Measurements from ENCODE around the gene YAP1.

YAP1 gene

DNA sequence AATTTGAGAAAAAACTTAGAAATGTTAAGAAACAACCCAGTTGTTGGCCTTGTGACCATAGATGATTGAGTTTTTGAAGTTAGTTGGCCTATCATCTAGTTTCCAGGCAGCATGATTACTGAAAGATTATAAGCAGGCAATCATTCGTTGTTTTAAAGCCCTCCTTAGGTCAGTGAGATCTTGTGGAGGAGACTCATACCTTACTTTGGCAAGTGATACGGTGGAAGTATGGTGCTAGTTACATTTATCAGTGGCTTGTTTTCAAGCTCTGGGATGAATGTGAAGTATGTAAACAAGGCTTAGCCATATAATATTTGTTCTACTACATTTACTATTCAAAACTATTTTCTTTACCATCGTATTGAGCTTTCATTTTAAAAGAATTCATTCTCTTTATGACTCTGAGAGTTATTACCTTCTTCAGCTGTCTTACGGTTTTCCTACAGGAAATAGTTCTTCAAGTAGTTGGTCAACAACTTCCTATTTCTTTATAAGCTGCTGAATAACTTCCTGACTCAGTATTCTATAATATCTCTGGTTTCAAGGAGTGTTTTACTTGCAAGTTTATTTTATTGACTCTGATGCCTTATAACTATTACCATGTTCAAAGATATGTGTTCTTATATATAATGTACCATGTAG, 7.3 kb downstream of the YAP1 start:
- no peak for DNase-seq

DNA sequence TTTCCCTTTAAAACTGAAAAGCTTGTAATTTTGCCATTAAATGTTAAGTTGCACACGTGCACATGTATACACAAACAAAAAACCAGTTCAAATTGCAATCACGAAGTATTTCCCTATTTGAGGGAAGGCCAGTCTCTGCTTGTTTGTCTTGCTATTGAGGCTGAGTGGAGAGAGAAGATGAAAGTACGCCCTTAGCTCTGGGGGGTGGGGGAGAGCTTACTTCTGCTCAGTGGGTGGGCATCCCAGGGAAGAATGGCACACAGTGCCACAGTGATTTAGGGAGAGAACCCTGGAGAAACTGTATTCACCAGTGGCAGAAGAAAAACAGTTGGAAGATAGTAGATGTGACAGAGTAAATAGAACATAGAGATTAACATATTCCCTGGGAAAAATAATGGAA, 8.7 kb downstream of the YAP1 start:
- no peak for DNase-seq

DNA sequence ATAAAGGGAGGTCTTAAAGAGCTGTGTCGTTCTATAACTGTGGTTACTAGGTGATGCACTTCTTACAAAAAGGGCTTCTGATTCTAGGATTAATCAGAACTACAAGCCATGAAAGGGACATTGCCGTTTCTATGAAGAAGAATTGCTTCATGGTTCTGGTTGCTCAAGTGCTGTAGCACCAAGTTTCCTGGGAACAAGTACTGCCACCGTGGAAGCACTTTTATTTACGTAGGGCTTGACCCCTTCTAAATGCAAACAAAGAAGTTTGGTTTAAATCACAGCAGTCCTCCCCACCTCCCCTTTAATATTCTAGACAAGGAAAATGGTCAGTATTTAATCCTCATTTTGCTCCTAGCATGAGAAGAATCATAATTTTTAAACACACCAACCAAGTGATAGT, 9.8 kb downstream of the YAP1 start:
- no peak for DNase-seq

DNA sequence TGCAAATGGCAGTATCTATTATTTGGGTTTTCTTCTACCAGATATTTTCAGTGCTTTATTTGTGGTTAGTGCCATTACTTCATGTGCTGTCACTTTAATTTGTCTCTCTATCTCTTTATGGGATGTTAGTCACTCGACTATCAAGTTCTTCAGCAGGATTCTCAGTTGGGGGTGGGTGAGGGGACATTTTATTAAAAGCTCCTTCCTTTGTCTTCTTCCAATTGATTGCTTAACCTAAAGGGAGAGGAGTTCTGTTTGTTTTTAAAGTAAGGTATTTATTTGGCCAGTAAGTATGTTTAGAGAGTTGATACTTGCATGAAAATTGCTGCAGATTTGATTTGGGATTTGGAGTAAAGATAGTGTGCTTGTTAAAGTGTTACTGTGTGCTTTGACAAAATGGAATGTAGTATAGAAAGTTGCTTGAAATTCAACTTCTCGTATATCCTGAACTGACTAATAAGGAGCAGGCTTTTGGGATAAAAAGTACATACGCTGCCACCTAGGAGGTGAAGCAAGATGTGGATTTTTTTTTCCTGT, 10.3 kb downstream of the YAP1 start:
- no peak for DNase-seq

DNA sequence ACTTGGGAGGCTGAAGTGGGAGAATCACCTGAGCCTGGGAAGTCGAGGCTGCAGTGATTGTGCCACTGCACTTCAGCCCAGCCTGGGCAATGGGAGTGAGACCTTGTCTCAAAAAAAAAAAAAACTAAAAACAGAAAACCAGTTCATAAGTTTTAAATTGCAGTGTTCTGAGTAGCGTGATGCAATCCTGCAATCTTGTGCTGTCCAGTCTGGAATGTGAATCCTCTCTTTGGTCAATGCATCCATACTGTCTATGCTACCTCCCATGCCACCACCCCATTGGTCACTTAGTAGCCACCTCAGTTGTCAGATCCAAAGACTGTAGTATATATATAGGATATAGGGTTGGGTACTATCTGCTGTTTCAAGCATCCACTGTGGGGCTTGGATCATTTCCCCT, 11.1 kb downstream of the YAP1 start:
- DNase-seq = no peak

DNA sequence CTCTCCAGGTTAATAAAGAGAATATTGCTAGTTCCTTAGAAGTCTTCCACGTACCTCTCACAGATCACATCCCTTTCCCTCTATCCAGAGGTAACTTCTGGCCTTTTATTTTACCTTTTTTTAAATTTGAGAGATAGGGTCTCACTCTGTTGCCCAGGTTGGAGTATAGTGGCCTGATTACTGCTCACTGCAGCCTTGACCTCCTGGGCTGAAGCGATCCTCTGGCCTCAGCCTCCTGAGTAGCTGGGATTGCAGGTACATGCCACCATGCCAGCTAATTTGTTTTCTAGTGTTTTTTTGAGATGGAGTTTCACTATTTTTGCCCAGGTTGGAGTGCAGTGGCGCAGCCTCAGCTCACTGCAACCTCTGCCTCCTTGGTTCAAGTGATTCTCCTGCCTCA, 24.4 kb downstream of the YAP1 start:
- no peak for DNase-seq

DNA sequence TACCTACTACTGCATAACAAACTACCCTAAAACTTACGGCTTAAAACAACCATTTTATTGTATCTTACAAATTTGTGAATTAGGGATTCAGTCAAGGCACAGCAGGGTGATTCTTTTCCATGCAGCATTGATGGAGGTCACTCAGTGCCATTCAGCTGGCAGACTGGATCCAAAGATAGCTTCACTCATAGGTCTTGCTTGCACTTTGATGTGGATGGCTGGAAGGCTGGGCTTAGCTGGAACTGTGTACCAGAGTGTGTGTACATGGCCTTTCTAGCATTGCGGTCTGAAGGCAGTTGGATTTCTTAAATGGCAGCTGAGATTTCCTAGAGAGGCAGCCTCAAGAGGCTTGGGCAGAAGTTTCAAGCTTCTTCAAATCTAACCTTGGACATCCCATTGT, 25.0 kb downstream of the YAP1 start:
- DNase-seq = no peak

DNA sequence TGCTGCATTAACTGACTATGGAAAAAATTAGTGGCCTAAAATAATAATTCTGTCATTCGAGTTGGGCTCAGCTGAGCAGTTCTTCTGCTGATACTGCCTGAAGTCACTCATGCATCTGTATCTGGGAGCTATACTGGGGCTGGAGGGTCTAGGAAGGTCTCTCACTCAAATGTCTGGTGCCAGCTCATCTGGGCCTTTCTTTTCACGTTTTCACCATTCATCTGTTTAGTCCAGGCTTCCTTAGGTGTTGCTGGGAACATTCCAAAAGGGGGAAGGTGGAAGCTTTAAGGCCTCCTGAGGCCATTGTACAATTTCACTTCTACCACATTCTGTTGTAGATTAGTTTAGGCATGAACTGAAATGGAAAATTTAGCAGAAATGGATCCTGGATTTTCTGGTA, 28.0 kb downstream of the YAP1 start:
- DNase-seq = no peak

DNA sequence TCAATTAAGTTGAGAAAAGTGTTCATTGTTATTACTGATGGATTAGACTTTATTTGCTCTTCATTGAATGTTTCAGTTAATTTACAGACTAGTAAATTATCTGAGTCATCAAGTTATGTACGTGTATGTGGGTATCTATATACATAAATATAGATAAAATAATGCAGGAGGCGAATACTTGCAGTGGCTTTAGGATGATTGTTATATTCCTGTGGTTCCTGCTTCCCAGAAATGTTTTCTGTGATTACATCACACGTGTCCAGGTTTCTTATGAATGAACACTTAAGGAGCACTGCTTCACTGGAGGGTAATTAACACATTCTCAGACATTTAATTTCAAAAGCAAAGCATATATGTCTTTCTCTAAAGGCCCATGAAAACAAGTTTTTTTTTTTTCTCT, 28.4 kb downstream of the YAP1 start:
- no peak for DNase-seq

DNA sequence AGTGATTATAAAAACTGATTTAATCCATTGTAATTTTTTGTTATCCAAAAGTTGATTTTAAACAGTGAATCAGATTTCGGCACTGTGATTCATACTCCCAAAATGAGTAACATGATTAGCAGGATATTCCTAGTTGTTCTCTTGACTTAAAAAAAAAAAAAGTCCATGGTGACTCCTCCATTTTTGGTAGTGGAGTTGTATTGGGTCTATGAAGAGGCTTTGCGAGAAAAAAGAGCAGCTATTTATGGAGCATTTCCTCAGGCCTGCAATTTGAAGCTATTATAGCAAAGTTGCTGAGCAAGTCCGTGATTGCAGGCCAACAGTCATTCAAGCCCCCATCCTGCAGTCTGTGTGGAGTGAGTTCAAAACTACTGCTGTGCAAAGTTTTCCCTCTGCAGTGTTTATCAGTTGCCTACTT, 28.8 kb downstream of the YAP1 start:
- DNase-seq = no peak

DNA sequence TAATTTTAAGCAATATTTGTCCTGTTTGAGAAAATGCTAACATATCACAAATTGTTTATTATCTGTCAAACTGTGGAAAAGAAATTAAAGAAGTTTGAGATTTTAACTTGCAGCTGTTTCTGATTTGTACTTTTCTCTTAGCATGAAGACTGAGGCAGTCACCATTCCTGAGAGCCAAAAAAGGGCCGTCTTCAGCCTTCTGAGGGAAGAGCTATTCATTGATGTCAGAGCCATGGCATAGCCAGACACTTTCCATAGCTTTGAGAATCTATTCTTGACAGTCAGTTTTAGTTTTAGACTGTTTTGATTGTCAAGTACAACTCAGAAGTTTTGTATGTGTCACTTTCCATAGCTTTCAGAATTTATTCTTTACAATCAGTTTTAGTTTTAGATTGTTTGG, 32.1 kb downstream of the YAP1 start:
- no peak for DNase-seq

DNA sequence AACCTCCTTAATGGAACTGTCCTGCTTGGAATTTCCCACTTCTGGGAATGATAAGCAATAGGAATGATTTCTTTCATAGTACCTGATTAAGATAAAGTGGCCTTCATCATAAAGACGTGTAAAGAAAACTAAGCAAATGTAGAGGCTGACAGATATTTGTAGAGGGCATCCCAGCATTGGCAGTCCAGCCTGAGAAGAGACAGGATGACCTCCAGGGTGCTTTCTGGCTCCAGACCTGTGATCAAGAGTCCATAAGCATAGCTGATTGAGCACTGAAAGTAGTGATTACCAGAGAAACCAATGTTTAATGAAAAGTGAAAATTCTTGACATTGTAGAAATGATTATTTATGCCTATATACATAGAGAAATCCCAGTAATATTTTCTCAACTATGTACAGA, 33.6 kb downstream of the YAP1 start:
- DNase-seq = no peak

DNA sequence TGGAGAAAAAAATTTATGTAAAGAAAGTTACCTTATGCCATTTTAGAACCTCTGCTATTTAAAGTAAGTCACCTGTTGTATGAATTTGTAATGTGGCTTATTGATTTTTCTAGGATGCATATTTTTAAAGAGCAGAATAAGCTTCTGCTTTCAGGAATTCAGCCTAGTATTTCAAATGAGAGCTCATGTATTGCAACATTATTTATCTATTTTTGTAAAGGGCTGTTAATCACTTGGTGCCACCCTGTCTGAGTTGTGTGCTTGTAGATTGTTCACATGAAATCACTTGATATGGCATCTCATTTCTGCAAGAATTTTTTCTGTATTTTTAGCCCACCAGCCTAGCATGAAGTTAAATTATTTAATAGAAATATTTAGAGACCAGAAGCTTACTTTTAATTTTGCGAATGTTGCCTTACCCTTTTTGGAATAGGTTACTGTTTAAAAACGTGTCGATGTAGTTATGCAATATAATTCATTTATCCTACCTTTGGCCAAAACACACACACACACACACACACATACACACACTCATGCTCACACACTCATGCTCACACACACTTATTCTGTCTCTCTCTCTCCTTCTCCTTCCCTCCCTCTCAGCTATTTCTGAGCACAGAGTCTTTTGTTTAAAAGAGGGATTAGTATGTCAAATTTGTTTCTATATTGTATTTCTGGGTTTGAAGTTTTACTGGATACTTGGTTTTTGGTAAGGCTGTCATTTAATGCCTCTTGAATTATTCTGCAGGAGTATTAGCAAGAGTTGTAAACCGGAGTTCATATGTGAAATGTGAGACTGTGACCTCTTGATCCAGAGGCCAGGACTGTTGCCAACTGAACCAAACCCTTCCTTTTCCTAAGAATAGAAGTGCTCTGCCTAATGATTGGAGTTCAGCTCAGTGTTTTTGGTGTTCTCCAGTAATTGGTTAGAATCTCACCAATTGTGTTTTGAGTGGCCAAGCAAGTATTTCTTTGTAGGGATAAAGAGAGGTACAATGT, 34.4 kb downstream of the YAP1 start:
- no peak for DNase-seq

DNA sequence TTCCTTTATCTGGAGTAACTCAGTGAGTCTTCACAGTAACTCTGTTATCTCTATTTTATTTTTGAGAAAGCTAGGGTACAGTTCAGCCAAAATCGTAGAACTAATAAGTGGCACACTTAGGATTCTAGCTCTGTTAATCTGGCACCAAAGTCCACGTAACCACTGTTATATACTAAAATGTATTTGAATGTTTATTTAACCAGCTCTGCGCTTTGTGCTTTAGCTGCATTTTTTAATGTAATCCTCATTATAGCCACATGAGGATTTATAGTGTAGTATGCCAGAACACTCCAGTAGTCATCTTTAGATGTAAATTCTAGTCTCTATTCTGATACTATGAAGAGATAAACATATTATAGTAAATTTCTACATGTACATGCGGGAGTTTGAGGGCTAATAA, 36.8 kb downstream of the YAP1 start:
- no peak for DNase-seq

DNA sequence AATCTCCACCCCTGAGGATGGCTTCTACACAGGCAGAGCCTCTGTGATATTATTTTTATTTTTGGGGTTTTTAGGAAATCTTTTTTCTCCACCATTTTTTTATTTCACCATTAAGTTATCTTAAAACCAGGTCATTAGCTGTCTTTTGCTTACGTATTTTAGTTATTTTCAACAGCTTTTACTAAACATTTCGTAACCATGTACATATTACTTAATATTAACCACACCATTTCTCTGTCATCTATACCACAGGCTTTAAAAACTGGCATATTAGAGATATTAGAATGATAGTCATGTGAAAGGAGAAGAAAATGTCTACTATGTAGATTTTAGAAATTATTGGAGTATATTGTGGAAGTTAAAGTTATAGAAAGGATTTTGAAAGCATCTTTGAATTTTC, 37.4 kb downstream of the YAP1 start:
- no peak for DNase-seq

DNA sequence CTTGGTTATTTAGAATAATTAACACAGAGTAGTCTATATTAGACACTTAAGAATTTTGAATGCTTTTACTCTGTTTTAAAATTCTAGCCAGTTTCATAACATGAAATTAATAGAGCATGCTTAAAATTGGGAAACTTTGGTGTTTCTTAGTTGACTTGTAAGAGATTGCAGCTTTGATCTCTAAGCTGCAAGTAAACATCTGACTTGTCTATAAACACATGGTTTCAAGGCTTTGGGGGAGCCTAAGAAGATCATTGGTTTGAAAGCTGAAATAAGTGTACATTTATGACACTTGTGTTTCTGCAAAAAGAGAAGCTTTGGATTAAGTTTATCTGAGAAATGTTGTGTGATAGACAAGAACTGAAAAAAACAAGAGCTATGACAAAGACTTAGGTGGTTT, 37.8 kb downstream of the YAP1 start:
- no peak for DNase-seq

DNA sequence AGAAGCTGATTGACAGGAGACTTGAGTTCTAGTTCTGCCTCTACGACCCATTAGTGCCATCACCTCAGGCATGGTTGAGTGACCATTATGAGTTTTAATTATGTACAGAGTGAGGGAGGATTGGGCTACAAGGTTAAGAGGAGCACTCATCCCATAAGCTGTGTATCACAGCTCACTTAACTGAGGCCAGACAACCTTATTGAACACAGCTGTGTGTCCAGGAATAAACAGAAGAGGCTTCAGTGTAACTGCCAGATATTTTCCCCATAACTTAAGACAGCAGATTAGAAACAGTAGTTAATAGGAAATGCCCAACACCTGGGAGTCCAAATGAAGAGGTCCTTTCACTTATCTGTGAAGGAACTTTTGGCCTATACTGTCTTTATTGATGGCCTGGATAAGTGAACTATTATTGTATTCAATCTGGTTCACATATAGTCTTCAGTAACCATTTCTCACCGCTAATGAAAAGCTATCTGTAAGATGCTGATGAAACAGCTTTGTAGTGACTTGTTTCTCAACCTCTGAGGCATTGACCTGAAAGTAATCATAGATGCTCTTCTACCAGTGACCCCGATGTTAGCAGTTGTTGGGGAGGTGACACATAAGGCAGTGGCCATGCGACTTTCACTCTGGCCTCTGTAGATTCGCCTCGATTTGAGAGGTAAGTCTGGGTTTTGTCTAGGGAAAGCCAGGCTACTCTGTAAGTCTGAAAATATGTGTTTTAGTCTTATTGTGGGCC, 41.7 kb downstream of the YAP1 start:
- DNase-seq = no peak

DNA sequence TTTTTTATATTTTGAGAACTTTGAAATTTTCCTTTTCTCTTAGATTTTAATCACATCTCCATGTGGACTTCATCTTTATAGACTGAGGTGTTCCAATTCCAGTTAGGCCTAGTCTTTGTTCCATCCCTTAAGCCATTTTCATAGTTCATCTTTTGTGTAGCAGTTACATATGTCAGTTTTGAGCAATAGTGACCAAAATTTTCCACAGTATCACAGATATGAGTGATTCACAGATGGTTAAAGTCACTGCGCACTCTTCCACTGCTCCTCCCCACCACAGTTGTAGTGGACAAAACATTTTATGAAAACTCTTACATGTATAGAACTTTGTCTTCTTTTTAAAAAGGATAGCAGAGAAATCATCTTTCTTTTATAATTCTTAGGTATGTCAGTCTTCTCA, 42.8 kb downstream of the YAP1 start:
- no peak for DNase-seq

DNA sequence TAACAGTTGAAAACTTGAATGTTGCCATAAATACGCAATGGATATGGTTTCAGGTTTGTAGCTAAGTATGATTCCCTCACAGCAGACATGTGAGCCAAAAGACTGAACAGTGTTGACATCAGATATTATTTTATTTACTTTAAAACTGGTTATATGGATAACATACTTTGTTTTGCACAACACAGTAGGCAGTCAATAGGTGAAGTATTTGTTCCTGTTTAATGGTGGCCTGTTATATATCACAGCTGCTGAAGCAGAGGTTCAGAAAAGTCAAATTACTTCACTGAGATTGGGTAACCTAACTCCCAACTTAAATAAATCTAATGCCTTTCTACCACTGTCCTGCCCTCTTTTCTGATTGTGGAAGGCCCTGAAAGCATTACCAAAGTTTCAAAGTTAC, 44.6 kb downstream of the YAP1 start:
- no peak for DNase-seq

DNA sequence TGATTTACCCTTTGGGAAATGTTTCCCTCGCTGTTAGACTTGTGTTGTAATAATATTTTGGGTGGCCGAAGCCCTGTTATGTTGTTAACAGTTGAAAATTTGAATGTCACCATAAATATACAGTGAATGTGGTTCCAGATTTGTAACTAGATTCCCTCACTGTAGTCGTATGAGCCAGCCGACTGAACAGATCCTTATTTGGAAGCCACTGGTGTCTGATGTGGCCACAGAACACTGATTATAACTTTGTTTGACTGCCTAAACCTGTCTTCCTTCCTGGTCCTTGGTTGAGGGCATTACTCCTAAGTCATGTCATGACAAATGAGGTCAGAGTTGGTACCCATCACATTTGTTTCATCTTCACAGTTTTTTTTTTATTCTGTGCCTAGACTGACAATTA, 45.4 kb downstream of the YAP1 start:
- DNase-seq = no peak

DNA sequence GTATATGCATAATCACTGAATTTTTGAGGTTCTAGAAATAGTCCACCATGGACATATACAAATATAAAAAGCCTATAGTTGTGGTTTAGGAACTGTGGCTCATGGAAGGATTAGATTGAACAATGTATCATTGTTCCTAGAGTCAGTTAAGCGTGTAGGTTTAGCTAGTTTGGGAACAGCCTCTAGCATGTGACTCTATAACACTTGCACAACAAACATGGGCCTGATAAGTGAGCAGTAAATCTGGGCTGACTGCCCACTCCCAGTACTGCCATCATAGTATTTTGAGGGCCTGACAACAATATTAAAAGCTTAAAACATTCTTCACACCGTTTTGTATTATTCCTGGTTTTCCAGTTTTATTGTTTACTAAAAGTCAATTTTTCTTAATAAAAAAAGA, 47.0 kb downstream of the YAP1 start:
- no peak for DNase-seq

DNA sequence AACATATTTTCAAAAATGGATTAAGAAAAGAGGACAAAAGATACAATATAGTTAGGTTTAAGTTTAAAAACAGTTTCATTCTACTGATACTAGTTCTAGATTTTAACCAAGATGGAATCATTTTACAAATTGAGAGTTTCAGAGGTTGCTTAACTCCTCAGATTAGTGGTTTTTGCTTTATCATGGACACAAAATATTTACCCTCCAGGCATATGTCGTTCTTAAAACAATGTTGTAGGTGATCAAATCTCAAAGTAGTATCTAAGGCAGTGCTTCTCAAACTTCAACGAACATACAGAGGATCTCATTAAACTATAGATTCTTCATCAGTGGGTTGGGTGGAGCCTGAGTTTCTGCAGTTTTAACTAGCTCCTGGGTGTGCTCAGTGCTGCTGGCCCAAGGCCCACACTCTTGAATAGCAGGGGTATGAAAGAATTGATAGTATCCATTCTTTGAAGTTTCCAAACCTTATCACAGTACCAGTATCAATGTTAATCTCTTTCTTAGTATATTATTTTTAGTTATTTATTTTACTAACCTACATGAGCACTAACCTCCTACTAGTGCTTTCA, 48.0 kb downstream of the YAP1 start:
- DNase-seq = no peak

DNA sequence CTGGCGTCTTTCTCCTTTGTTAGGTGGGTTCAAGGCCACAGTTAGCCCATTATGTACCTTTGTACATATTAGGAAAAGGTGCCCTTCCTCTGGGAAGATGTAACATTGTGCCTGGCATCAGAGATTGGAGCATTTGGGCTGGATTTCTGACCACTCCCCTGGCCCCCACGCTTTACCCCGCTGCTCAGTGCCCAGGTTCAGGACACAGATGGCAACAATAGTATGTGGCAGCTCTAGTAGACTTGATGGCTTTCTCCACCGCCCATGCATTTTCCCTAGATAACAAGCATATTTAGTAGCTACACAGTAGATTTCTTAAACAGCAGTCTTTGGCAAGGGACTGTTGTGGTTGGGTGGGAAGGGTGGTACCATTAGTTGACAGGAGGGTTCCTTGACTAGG, 53.1 kb downstream of the YAP1 start:
- DNase-seq = no peak
